HG03442 (cell line): ENCODE measurements around the gene HMSD.
A peak's percentile ranks its signal among the peaks of the same experiment; 100 is the strongest.
"Not testable (repeated sequence)": the region's sequence is repeated elsewhere in the genome, so short reads cannot be mapped to it uniquely, and the experiment has no call there.

Source experiments
- ATAC-seq: cut with Tn5 transposase; IDR thresholded peaks from one replicate; pipeline ENCODE4 v1.9.1; 2021; ENCODE audit warnings: mild to moderate bottlenecking, moderate library complexity; ENCODE audit not compliant: unreplicated experiment

HMSD gene, protein sequence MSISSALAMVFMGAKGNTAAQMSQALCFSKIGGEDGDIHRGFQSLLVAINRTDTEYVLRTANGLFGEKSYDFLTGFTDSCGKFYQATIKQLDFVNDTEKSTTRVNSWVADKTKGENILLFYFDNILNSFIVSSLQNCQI

DNA sequence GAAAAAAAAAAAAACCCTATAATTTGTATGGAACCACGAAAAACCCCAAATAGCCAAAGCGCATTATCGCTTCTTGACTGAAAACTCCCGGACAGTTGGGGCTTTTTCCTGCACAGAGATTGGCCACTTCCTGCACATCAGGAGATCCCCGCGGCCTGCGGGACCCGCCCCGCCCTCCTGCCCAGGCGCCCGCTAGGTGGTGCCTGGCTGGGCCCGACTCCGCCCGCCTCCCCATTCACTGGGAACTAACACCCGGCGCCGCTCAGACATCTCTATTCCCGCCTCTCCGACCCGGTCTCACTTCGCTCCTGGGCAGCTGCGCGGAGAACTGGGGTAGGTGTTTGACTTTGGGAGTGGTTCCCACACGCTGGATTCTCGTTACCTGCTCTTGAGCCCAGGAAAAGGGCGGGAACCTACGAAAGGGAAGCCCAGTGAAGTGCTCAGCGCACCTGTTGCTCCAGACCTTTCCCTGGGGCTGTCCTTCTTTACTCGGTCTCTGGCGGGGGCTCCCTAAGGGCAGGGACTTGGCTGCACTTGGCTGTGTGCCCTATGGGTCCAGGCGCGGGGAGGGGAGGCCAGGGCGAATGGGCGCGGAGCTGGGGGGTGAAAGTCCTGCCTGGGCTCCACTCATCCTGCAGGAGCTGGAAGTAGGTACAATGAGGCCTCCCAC is at the start of gene HMSD:
Gene HMSD, plus strand, starts transcription at position 234 of the 670 bp plus-strand sequence. CDS start 4,155 bp downstream, outside the sequence.
- peak; percentile 89 for ATAC-seq

DNA sequence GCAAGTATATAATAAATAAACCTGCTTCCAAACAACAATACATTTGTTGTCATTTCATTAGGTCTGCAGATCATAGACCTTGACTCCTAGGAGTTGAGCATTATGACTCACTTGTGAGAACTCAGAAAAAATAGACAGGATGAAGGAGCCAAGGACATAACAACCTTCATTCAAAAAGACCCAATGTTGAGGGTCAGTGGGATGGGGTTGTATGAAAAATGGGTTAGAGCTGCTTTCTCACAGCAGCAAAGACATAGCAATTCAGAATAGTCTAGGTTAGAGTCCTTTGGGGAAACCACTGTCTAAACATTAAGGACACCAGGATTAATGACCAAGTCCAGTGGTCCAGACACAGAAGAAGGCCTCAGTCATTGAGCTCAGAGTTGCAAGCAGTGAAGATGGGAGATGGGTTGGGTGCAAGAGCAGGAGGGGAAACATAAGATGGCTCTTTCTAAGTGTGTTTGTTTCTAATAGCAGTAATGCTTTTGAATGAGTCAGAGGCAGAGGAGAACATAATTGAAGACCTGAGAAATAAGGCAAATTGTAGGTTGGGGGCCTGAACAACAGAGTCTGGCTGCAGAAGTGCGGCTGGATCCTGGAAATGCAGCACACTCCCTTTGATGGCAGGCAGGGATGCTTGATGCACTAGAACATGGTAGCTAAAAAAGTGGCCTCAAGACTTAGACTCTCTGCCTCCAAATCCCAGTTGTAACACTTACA is 45.1 kb upstream of the HMSD start:
- no peak for ATAC-seq

DNA sequence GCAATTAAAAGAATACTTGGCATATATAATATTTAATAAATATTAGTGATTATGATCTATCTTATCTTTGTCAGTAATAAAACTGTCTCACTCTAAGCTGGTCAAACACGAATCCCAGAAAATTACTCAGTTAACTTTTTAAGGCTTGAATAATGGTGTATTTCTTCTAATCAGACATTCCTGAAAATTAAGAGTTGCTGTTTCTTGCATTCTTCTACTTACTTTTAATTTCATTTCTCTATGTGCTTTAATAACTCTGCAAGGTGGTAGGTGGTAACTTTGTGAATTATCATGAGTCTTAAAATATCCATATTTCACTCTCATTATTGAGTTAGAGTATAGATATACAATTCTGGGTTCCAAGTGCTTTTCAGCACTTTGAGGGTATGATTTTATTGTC is 44.4 kb upstream of the HMSD start:
- no peak for ATAC-seq

DNA sequence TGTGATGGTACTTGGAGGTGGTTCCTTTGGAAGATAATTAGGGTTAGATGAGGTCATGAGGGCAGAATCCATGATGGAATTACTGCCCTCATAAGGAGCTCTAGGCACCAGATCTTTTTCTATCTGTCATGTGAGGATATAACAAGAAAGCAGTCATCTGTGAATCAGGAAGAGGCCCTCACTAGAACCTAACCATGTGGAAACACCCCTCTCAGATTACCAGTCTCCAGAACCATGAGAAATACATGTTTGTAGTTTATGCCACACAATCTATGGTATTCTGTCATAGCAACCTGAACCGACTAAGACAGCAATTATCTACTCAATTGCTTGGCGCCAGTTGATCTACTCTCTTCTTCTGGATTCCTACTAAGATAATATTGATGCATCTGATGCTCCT is 43.7 kb upstream of the HMSD start:
- no peak for ATAC-seq

DNA sequence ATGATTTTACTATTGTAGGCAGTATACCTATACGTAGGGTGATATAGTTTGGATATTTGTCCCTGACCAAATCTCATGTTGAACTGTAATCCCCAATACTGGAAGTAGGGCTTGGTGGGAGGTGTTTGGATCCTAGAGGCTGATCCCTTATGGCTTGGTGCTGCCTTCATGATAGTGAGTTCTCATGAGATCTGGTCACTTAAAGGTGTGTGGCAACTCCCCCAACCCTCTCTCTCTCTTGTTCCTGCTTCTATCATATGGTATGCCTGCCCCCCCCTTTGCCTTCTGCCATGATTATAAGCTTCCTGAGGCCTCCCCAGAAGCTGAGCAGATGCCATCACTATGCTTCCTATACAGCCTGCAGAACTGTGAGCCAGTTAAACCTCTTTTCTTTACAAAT is 43.0 kb upstream of the HMSD start:
- no peak for ATAC-seq

DNA sequence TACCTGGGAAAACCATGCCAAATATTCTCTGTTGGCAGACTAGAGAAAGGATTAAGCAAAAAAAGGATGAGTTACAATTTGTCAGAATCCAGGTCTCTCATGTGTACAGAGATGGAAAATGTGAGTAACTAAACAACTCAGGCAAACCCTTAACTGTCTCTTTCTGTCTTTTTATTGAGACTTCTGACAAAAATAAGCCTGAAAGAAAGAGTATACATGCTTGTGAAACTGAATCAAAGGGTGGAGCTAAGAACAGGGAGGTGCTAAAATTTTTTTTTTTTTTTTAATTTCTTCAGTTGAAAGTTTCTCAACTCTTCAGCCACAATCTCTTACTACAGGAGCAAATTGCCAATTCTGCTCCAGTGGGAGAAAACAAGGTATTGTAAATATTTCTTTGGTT is 41.4 kb upstream of the HMSD start, which contains the start of gene SERPINB10:
Gene SERPINB10, plus strand, starts transcription at position 295 of the 400 bp plus-strand sequence. CDS start 7,553 bp downstream, outside the sequence.
- peak; percentile 62 for ATAC-seq

DNA sequence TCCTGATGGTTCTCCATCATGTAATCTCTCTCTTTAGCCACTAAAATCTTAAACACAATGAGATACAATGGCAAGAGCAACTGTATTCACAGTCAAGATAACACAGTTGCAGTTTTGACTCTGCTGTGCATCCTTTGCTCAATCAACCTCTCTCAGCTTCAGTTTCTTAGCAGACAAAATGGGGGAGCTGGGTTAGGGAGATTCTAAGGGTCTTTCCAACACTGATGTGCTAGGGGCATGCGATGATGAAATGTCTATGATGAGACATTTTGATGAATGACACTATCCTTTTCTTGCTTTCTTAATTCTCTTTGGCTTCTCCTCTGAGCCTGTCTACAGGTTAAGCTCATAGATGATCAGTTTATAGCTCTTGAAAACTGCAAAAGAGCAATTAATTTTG is 40.2 kb upstream of the HMSD start:
- peak; percentile 28 for ATAC-seq

DNA sequence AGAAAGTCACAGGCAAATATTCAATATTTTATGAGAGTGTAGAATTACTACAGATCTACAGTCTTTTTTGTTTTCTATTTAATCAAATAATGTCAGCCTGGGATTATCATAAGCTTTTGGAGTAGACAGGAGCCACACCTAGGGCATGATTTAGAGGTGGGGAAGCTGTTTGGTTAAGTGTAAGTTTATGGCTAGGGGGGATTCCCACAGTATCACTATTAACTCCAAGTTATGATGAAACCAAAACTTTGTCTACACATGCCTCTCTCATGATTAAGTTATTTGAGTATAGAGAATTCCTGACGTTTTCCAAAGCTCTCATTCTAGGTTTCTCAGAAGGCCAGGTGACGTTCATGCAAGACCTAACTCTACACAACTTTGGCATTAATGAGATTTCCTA is 39.2 kb upstream of the HMSD start:
- ATAC-seq, result peak; percentile 70

DNA sequence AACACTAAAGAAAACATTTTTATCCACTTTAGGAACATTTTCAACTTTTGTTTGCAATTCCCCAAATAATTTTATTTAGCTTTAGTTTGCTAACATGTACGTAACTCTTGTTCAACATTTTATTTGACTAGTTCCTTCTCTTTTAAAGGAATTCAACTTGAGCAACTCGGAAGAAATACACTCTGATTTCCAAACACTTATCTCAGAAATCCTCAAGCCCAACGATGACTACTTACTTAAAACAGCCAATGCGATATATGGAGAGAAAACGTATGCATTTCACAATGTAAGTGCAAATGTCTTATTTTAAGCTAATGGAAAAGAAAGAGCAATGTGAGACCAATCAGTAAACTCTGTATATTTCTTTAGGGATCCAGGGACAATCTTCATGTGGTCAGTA is 31.3 kb upstream of the HMSD start:
- ATAC-seq, result no peak

DNA sequence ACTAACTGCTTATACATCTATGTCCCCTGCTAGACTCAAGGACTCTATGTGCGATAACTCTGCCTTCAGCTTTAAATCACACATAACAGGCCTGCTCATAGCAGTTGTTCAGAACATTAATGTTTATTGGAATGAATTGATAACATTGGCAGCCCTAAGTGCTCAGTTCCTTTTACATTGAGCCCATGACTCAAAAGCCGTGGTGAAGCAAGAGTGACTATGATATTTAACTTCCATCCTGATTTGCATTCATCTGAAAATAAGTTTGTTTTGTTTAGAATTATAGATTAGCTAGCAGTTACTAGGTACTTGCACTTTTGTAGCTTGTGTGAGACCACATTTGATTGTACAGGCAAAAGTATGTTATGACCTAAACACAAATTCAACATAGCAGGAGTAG is 27.1 kb upstream of the HMSD start:
- ATAC-seq, result no peak

DNA sequence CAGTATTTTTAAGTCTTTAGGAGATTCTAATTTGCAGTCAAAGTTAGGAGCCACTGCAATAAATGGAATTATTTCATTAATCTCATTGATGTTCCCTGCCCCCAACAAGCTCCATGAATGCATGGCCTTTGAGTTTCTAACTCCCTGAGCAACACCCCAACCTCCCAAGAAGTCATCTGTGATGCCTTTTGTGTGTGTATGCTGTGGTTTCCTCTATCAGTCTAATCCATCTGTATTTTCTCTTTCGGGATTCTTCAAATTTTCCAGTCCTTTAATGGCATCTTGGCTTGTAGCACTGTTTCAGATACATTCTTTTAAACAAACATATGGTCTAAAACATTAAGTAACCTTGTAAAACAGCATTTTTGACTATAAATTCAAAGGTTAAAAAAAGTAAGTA is 24.6 kb upstream of the HMSD start:
- ATAC-seq, result no peak

DNA sequence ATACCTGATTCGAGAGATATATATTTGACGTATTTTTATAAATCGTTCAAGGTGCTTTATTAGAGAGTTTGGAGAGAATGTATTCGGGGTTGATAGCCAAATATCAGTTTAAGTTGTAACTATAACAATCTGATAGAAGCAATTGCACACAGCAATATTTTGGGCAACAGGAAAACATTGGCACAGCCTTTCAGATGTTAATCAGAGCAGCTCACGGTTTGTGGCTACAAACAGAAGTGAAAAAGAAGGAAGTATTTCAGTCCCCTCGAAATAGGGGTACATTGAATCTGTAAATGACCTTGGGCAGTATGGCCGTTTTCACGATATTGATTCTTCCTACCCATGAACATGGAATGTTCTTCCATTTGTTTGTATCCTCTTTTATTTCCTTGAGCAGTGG is 20.8 kb upstream of the HMSD start:
- ATAC-seq, result no peak

DNA sequence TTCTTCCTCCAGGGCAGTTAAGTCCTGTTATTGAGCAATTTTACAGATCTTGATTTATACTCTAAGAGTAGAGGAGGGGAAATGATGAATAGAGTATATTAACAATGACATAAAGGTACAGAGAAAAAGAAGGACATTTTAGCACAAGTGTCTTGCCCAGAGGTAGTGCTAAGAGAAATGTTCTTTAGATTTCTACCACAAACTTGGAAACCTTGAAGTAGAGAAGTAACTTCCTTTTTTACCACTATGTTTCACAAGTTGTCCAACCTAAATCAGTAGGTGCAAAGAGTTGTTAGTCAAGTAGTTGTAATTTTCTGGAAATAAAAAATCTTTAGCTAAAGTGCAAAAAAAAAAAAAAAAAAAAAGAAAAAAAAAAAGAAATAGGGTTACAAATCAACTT is 19.7 kb upstream of the HMSD start:
- not testable (repeated sequence) for ATAC-seq

DNA sequence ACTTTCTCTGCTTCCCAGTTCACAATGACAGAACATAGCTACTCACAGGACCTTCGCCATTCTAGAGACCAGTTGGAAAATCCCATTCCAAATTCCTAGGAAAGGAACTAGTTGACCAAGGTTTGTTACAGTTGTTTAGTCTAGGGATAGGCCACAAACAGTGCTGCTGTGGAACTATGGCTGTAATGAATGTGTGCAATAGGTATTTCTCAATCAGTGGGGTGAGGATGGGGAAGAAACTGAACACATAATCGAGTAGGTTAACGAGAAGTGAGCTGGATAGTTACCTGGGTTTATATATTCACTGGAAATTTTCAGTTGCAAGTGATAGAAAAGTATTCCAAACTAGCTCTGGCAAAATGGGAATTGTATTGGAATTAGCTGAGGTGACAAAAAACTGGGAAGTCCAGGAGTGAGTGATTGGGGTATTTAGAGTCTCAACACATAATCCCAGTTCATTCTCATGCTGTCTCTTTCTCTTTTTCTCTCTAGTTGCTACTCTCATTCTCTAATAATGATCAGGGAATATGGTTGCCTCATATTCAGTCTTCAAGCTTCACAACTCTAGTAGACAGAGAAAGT is 18.2 kb upstream of the HMSD start:
- ATAC-seq, result no peak

DNA sequence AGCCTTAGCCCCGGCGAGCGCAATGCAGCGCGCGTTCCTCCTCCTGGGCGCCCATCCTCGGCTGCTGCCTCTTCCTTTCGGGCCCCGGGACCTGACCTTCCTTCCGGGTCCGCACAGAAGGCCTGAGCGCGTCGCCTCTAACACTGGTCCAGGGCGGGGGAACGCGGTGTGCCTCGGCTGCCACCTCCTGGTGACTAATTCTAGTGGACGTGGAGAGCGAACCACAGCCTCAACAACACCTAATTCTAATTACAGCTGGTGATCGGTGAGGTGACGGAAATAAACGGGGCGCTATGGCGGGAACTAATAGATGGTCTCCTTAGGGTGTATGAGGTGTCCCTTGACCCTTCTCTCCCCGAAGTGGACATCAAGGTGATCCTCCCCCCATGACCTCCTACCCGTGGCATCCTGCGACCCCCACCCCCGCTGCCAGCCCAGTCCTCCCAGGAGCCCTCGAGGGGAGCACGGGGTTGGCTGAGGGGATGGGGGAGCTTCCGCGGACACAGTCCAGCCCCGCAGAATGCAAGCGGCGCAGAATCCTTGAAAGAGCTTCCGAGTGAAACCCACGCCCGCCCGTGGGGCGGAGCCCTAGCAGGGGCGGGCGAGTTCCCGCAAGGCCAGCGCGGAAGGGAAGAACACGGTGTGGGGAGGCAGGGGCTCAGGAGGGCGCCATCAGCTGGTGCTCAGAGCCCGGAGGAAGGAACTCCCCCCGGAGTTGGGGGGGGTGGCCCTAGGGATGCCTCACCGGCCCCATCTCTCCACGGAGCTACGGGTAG is 12.8 kb upstream of the HMSD start:
- peak; percentile 97 for ATAC-seq

DNA sequence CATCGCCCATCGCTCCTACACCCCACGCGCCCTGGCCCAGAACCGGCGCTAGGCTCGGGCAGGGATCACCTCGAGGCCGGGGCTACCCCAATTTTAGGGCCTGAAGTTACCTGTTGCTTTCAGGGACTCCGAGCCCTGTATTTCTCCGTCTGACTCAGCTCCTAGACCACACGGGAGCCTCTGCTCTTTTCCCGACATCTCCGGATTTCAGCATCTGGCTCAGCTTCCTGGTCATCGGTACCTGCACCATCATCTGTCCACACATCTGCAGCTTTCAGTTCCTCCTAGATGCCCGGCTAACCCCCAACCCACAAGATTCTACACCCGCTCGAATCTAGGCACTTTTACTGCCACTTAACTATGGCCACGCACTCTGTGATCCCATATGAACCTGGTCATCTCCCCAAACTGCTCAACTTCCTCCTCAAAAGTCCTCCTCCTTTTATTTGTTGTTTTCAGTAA is 12.1 kb upstream of the HMSD start:
- peak; percentile 31 for ATAC-seq

DNA sequence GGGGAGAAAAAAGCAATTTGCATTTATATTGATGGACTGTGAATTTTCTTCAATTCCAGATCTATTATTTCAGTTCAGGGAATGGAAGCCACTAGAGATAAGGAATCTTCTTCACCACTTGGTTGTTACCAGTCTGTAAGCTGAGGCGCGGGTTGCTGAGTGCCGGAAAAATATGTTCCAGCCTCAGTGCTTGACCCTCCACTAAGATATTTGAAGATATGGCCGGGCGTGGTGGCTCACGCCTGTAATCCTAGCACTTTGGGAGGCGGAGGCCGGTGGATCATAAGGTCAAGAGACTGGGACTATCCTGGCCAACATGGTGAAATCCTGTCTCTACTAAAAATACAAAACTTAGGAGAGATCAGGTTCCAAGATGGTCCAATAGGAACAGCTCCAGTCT is 9.1 kb upstream of the HMSD start:
- no peak for ATAC-seq

DNA sequence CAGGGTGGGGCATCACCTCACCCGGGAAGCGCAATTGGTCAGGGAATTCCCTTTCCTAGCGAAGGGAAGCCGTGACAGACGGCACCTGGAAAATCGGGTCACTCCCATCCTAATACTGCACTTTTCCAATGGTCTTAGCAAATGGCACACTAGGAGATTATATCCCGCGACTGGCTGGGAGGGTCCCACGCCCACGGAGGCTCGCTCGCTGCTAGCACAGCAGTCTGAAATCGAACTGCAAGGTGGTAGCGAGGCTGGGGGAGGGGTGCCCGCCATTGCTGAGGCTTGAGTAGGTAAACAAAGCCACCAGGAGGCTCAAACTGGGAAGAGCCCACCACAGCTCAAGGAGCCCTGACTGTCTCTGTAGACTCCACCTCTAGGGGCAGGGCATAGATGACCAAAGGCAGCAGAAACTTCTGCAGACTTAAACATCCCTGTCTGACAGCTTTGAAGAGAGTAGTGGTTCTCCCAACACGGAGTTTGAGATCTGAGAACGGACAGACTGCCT is 8.5 kb upstream of the HMSD start:
- ATAC-seq, result not testable (repeated sequence)

DNA sequence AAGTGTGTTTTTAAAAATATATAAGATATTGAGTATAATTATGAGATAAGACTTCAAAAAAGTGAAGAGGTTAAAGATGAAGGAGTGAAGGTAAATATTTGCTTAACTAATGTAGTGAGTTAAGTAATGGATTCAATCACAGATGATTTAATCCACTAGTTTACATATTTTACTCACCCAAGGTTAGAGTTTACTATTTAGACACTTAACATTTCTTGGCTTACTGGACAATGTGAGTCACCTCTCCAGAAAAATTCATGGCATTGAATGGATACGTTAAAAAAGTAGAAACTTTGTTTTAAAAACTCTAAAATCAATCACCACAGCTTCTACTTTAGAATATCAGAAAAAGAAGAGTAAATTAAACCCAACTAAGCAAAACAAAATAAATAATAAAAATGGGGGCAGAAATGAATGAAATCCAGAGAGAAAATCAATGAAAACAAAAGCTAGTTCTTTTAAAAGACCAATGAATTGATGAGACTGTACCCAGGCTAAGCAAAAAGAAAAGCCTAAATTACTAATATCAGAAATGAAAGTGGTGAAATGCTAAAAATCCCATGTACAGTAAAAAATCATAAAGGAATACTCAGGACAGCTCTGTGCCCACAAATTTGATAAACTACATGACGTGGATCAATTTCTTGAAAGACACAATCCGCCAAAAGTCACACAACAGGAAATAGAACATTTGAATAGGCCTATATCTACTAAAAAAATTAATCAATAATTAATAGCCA is 1.9 kb upstream of the HMSD start:
- ATAC-seq, result no peak

DNA sequence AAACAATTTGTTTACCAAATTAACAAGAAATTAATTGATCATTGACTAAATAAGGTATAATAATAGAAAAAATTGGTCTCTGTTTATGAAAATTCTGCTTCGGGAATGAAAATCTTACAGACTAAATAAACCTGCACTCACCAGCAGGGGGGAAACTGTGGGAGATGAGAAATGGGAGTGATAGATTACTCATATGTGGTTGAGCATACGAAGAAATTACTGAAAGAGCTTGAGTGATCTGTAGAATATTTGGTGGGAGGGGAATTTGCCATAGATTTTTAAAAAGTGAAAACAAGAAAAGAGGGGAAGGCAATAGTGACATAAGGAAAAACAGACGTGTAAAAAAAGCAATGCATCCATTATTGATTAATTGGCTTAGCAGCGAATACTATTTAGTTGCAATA is 2.2 kb downstream of the HMSD start:
- peak; percentile 64 for ATAC-seq
